Caco-2 (cell line): Measurements from ENCODE around the gene NPFF. TPM values are rescaled to one million over a fixed set of nuclear protein-coding genes. Genes with fewer than 3 reads are reported as not detected.

Experiments
- BruUV-seq: library from RNA; stranded (reverse); fragments of 400-500 nt; replicated peaks from 2 replicates; lab custom pipeline; 2021; lab: Mats Ljungman, UMichigan
- CTCF ChIA-PET: fragments of 300-600 bp; sonication (Branson Sonifier 250); formaldehyde crosslinking; loops from one replicate; lab custom pipeline; 2022; ENCODE audit warnings: antibody characterized with exemption; lab: Charles Lee
- POLR2A ChIA-PET: fragments of 300-600 bp; sonication (Branson Sonifier 250); formaldehyde crosslinking; loops from one replicate; lab custom pipeline; 2022; ENCODE audit warnings: antibody characterized with exemption; lab: Charles Lee
- DNase-seq, 2 experiments: peaks; one replicate each; pipeline versions ENCODE4 v3.0.0 to v3.0.0-alpha.2; 2020 to 2022
- H3K27me3 ChIP-seq: replicated peaks from 2 replicates; pipeline ENCODE4 v1.6.0; 2011; ENCODE audit warnings: low read length; ENCODE audit not compliant: control insufficient read depth, insufficient read depth
- H3K36me3 ChIP-seq: 2 replicates; pipeline ENCODE4 v1.5.1; 2011; ENCODE audit warnings: low read length; ENCODE audit not compliant: control insufficient read depth, insufficient read depth
- H3K4me1 ChIP-seq: fragments of 250-450 bp; sonication (Bioruptor Pico); 2 replicates; pipeline ENCODE4 v1.5.1; 2020; ENCODE audit warnings: mild to moderate bottlenecking
- H3K4me3 ChIP-seq: 2 replicates; pipeline ENCODE4 v1.5.1; 2011; ENCODE audit warnings: low read depth, mild to moderate bottlenecking, control low read depth, low read length
- H3K9me3 ChIP-seq: fragments of 250-450 bp; sonication (Bioruptor Pico); 2 replicates; pipeline ENCODE4 v1.5.1; 2020; ENCODE audit warnings: mild to moderate bottlenecking, moderate library complexity
- H3K27ac Mint-ChIP-seq: one replicate; pipeline ENCODE4 v1.8.0; 2022; ENCODE audit warnings: mixed read lengths; ENCODE audit not compliant: unreplicated experiment
- H3K27me3 Mint-ChIP-seq: one replicate; pipeline ENCODE4 v1.8.0; 2022; ENCODE audit warnings: mixed read lengths; ENCODE audit not compliant: insufficient read depth, unreplicated experiment
- H3K36me3 Mint-ChIP-seq: one replicate; pipeline ENCODE4 v1.8.0; 2022; ENCODE audit warnings: mild to moderate bottlenecking, mixed read lengths; ENCODE audit not compliant: insufficient read depth, unreplicated experiment
- H3K4me1 Mint-ChIP-seq: one replicate; pipeline ENCODE4 v1.8.0; 2022; ENCODE audit warnings: low read depth, mixed read lengths; ENCODE audit not compliant: unreplicated experiment
- H3K4me3 Mint-ChIP-seq: one replicate; pipeline ENCODE4 v1.8.0; 2022; ENCODE audit warnings: mild to moderate bottlenecking, moderate library complexity, mixed read lengths; ENCODE audit not compliant: unreplicated experiment
- H3K9me3 Mint-ChIP-seq: one replicate; pipeline ENCODE4 v1.8.0; 2022; ENCODE audit warnings: mixed read lengths; ENCODE audit not compliant: unreplicated experiment
- intact Hi-C: fragments of 100-400 bp; cut with micrococcal nuclease; formaldehyde crosslinking; loops from one replicate; pipeline ENCODE4 v1.10.0; 2022; ENCODE audit not compliant: unreplicated experiment
- total RNA-seq: library from RNA; stranded (reverse); gene quantifications from 2 replicates; pipeline ENCODE4 v1.2.3, GENCODE V29; 2022
- TF ChIP-seq, protein P1 (sequence below), 2 experiments: fragments of 200-600 bp in 1 of 2; IDR thresholded peaks; 1 replicate in 1 of 2; 2 replicates in 1 of 2; pipeline versions ENCODE4 v1.5.1 to v1.8.0; 2011 to 2022; ENCODE audit warnings: antibody characterized with exemption in 1 of 2, control low read depth in 1 of 2, inconsistent platforms in 1 of 2, low read depth in 1 of 2, low read length in 1 of 2, mild to moderate bottlenecking in 1 of 2, moderate library complexity in 1 of 2; ENCODE audit not compliant: insufficient read depth in 1 of 2, severe bottlenecking in 1 of 2, unreplicated experiment in 1 of 2

Gene NPFF
- total RNA-seq, 1 experiment from 2014 or later: 2.4 TPM

GRCh38 chr12:53492188-53492587, 15.1 kb downstream of the NPFF start:
- intact Hi-C loops: no loop called here
- Mint-ChIP-seq H3K27ac (peak overlapping the region; percentile 72), H3K9me3 (no peaks in the 10 kb centered on the region), H3K36me3 (peaks cover 35% of the 10 kb centered on the region), H3K27me3 (no peaks in the 10 kb centered on the region), H3K4me1 (peaks cover 27% of the 10 kb centered on the region), H3K4me3 (peak overlapping the region; percentile 88)
- TF ChIP-seq, protein P1, sequence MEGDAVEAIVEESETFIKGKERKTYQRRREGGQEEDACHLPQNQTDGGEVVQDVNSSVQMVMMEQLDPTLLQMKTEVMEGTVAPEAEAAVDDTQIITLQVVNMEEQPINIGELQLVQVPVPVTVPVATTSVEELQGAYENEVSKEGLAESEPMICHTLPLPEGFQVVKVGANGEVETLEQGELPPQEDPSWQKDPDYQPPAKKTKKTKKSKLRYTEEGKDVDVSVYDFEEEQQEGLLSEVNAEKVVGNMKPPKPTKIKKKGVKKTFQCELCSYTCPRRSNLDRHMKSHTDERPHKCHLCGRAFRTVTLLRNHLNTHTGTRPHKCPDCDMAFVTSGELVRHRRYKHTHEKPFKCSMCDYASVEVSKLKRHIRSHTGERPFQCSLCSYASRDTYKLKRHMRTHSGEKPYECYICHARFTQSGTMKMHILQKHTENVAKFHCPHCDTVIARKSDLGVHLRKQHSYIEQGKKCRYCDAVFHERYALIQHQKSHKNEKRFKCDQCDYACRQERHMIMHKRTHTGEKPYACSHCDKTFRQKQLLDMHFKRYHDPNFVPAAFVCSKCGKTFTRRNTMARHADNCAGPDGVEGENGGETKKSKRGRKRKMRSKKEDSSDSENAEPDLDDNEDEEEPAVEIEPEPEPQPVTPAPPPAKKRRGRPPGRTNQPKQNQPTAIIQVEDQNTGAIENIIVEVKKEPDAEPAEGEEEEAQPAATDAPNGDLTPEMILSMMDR (IDR thresholded peaks at IDR 0.05; ENCODE audit: insufficient read depth in 1 of 2, low read depth in 1 of 2, low read length in 1 of 2, severe bottlenecking in 1 of 2, unreplicated experiment in 1 of 2): no peak
- Histone ChIP-seq H3K36me3 (no peaks in the 10 kb centered on the region), H3K4me1 (peaks cover 18% of the 10 kb centered on the region), H3K4me3 (peak overlapping the region; percentile 61), H3K9me3 (no peaks in the 10 kb centered on the region), H3K27me3 (no peaks in the 10 kb centered on the region)
- BruUV-seq: TSS peak; percentile 82
- DNase-seq: no peak
- ChIA-PET CTCF (interaction anchor here (0.6 to 2.1 kb wide), 4 partner anchors 9 to 1467 kb away, joined by 4 to 7 read pairs (median 6); partner anchors contain the start of gene TARBP2), POLR2A (interaction anchor here (0.5 to 1.7 kb wide), 3 partner anchors 9 to 16 kb away, joined by 4 to 6 read pairs (median 5); partner anchors contain the start of gene TARBP2)

- TF ChIP-seq, protein P1 (IDR thresholded peaks at IDR 0.05; ENCODE audit: insufficient read depth in 1 of 2, low read depth in 1 of 2, low read length in 1 of 2, severe bottlenecking in 1 of 2, unreplicated experiment in 1 of 2): no peak
- no peaks in the 10 kb centered on the region for H3K27me3 Mint-ChIP-seq
- CTCF ChIA-PET: no interaction called here
- Histone ChIP-seq H3K36me3 (peaks cover 6% of the 10 kb centered on the region), H3K27me3 (no peaks in the 10 kb centered on the region), H3K9me3 (no peaks in the 10 kb centered on the region), H3K4me3 (no peak overlapping the region), H3K4me1 (peaks cover 5% of the 10 kb centered on the region)
- no peak for DNase-seq
- H3K9me3 Mint-ChIP-seq: no peaks in the 10 kb centered on the region
- peaks cover 17% of the 10 kb centered on the region for H3K4me1 Mint-ChIP-seq
- no TSS peak for BruUV-seq
- POLR2A ChIA-PET: no interaction called here
- H3K4me3 Mint-ChIP-seq: no peak overlapping the region
- H3K27ac Mint-ChIP-seq: no peak overlapping the region
- H3K36me3 Mint-ChIP-seq: peaks cover 63% of the 10 kb centered on the region
- intact Hi-C loops: no loop called here
Observed at GRCh38 chr12:53489242-53489864, 17.9 kb downstream of the NPFF start.

DNA sequence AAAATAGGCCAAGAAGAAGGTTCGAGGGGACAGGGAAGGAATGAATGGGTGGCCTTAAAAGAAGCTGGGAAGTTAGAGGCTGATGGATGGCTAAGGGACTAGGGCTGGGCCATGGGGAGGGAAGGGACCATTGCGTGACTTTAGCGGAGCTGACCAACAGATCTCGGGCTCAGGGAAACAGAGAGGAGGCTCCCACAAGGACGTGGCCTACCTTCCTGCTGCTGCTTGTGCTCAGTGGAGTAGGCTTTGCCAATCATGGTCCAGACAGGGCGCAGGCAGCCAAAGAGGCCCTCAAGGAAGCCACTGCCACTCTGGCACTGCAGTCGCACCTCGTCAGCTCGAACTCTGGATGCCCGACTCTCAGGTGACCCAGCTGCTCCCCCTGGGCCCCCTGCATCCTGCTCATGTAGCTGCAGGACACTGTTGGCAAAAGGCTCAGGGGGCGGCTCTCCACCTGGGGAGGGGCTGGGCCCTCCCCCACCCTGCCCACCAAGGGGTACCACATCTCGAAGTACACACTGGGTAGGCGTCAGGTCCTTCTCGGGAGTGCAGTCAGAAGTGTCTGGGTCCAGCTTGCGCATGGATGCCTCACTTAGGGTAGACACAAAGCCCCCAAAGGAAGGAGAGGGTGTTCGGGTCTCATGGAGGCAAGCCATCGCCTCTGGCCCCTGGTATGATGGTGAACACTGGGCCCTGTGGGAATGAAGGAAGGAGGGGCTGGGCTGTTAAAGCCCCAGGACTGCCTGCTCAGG, 20.4 kb downstream of the NPFF start:
- TF ChIP-seq, protein P1 (IDR thresholded peaks at IDR 0.05; ENCODE audit: insufficient read depth in 1 of 2, low read depth in 1 of 2, low read length in 1 of 2, severe bottlenecking in 1 of 2, unreplicated experiment in 1 of 2): no peak
- H3K27ac Mint-ChIP-seq: peak overlapping the region; percentile 72
- peaks cover 7% of the 10 kb centered on the region for H3K36me3 ChIP-seq
- H3K27me3 Mint-ChIP-seq: no peaks in the 10 kb centered on the region
- H3K9me3 ChIP-seq: no peaks in the 10 kb centered on the region
- no peaks in the 10 kb centered on the region for H3K9me3 Mint-ChIP-seq
- POLR2A ChIA-PET: interaction anchor here (0.6 kb wide), 1 partner anchor 212 kb away, joined by 3 read pairs; no protein-coding TSS in a partner anchor
- no peak overlapping the region for H3K4me3 ChIP-seq
- BruUV-seq: no TSS peak
- H3K4me1 Mint-ChIP-seq: peaks cover 2% of the 10 kb centered on the region
- no peaks in the 10 kb centered on the region; the same call in 1 of the 2 replicates for H3K4me1 ChIP-seq
- peaks cover 76% of the 10 kb centered on the region for H3K36me3 Mint-ChIP-seq
- no peak overlapping the region for H3K4me3 Mint-ChIP-seq
- no peaks in the 10 kb centered on the region for H3K27me3 ChIP-seq
- peak in 1 of 2 experiments; percentile 16 for DNase-seq
- intact Hi-C loops: no loop called here
- CTCF ChIA-PET: no interaction called here
